ENCODE results near the gene ADAMTS14. TPM values are rescaled to one million over a fixed set of nuclear protein-coding genes. Genes with fewer than 3 reads are reported as not detected.

The ADAMTS14 gene
- total RNA-seq, 2 experiments from 2014 or later, result not detected

DNA sequence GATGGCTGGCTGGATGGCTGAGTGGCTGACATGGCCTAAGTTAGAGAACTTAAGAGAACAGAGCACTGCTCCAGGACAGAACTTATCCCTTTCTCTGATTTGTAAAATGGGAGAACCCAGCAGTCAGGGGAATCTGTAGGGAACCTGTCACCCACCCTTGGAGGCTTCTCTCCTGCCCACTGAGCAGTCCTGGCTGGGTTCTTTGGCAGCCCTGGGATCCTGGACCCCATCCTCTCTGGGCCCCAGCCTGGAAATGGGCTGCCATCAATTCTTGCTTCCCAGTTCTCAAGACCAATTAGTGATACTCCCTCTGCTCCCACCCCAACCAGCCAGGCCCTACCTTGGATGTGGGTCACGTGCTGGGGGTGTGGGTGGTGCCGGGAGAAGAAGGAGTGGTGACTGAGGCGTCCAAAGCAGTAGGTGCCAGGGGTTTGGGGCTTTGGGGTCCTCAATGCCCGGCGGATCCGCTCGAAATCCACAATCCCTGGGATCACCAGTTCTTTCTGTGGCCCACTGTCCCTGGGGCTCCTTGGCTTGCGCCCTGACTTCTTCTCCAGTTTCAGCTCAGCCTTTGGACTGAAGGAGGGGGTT lies 109.2 kb downstream of the ADAMTS14 start:
- Mint-ChIP-seq H3K27me3 (peaks cover 3% of the 10 kb centered on the region), H3K4me1 (peaks cover 9% of the 10 kb centered on the region), H3K4me3 (no peak overlapping the region), H3K9me3 (no peaks in the 10 kb centered on the region), H3K36me3 (ENCODE audit: low read depth) (no peaks in the 10 kb centered on the region), H3K27ac (no peak overlapping the region)
- ChIA-PET CTCF (interaction anchor here (0.6 to 1.3 kb wide), 5 partner anchors 17 to 96 kb away, joined by 3 read pairs; no protein-coding TSS in a partner anchor), POLR2A (no interaction called here)
- no peak for DNase-seq

DNA sequence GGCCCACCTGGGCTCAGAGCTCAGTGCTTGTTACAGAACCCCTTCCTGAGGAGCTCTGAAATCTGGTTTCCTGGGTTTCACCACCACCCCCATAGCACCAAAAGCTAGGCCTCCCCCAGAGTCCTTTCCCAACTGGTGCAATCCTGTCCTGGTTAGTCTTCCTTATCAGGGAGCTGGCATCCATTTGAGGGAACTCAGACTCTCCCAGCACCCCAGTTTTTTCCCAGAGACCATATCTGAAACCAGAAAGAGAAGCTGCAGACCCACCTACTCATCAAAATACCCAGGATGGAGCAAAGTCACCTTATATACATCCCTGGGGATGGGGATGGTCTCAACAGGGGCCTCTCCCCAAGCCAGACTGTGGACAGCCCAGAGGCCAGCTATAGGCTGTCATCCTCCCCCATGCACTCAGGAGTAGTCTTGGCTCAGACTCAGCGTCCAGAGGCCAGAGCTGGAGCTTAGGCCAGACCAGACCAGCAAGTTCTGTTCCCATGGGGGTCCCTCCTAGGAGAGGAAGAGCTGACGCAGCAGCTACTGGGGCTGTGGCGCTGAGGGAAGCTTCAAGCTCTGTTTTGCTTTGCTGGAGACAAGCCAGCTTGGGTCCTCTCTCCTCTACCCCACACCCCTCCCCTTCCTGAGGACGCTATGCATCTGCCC lies 109.9 kb downstream of the ADAMTS14 start:
- POLR2A ChIA-PET, result no interaction called here
- Mint-ChIP-seq H3K36me3 (ENCODE audit: low read depth) (no peaks in the 10 kb centered on the region), H3K27me3 (peaks cover 3% of the 10 kb centered on the region), H3K4me1 (peaks cover 15% of the 10 kb centered on the region), H3K4me3 (no peak overlapping the region), H3K27ac (no peak overlapping the region), H3K9me3 (no peaks in the 10 kb centered on the region)
- DNase-seq, result no peak
- CTCF ChIA-PET, result interaction anchor here (0.6 to 1.3 kb wide), 4 partner anchors 23 to 95 kb away, joined by 3 read pairs; no protein-coding TSS in a partner anchor

DNA sequence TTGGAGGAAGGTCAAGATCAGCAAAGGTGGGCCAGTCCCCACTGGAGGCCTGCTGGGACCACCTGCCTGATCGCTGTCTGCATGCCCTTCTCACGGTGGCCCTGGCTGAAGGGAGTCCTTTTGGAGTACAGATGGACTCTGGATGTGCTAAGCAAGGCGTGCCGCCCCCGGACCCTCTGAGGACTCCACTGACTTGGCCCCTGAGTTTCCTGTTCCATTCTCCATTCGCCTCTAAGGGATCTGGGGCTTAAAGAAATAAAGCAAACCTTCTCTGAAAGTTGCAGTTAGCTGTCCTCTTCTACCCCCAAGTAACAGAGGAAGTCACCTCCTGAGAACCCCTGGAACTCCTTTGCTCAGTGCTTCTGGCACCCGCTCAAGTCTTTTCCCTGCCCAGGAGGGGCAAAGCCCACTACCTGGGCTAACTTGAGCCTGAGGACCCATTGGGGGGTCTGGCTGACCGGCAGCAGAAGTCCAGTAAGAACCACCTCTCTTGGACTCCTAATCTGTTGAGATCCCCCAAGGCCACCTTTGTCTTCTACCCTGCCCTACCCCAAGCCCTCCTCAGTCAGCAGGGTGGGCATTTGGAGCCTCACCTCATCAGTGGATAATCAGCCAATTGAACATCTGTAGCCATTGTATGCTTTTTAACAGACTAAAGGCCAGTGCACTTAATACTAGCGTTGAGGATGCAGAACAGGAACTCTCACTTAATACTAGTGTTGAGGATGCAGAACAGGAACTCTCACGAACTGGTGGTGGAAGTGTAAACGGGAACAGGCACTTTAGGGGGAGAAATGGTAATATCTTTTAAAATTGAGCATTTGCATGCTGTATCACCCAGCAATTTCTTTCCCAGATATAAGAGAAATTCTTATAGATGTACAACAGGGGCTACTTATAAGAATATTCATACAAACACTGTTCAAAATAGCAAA lies 110.7 kb downstream of the ADAMTS14 start:
- CTCF ChIA-PET, result interaction anchor here (1.1 kb wide), 1 partner anchor 94 kb away, joined by 3 read pairs; no protein-coding TSS in a partner anchor
- Mint-ChIP-seq H3K9me3 (no peaks in the 10 kb centered on the region), H3K36me3 (ENCODE audit: low read depth) (no peaks in the 10 kb centered on the region), H3K4me3 (no peak overlapping the region), H3K27ac (no peak overlapping the region), H3K4me1 (peaks cover 15% of the 10 kb centered on the region), H3K27me3 (peaks cover 6% of the 10 kb centered on the region)
- POLR2A ChIA-PET, result no interaction called here
- DNase-seq, result no peak

DNA sequence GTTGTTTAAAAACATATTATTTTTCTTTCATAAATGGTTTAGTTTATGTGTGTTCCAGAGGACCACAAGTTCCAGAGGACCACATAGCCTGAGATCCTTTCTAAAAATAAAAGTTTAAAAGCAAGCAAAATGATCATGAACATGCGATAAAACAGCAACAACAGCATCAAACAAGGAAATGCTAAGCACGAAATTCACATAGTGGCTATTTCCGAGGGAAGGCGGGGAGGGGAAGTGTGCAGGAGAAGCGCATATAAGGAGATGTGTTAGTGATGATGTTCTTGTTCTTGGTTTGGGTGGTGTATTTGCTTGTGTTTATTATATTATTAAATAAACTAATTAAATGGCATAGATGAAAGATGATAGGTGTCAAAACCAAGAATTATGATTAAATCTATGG lies 111.7 kb downstream of the ADAMTS14 start:
- Mint-ChIP-seq H3K27me3 (peaks cover 13% of the 10 kb centered on the region), H3K36me3 (ENCODE audit: low read depth) (no peaks in the 10 kb centered on the region), H3K27ac (no peak overlapping the region), H3K9me3 (no peaks in the 10 kb centered on the region), H3K4me3 (no peak overlapping the region), H3K4me1 (peaks cover 15% of the 10 kb centered on the region)
- DNase-seq, result no peak
- CTCF ChIA-PET, result no interaction called here
- POLR2A ChIA-PET, result no interaction called here

DNA sequence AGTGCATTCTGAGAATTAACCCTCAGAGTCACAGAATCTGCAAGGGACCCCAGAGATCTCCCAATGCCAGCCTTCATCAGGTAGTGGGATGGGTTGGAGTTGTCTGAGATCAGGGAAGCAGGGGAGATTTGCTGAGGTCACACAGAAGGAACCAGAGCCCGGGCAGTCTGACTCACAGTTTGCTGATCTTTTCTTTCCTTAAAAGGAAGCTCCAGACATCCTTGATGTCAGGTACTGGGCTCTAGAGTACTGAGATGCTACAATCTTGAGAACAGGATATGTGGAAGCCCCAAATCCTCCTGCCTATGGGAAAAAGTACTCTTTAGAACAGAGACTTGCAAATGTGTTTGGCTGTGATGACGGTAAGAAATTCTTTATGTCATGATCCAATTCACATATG lies 112.2 kb downstream of the ADAMTS14 start:
- H3K27me3 Mint-ChIP-seq, result peaks cover 17% of the 10 kb centered on the region
- no peak overlapping the region for H3K27ac Mint-ChIP-seq
- DNase-seq, result no peak
- H3K4me1 Mint-ChIP-seq, result peaks cover 15% of the 10 kb centered on the region
- no peak overlapping the region for H3K4me3 Mint-ChIP-seq
- H3K36me3 Mint-ChIP-seq (ENCODE audit: low read depth), result no peaks in the 10 kb centered on the region
- ChIA-PET POLR2A (no interaction called here), CTCF (no interaction called here)
- no peaks in the 10 kb centered on the region for H3K9me3 Mint-ChIP-seq

DNA sequence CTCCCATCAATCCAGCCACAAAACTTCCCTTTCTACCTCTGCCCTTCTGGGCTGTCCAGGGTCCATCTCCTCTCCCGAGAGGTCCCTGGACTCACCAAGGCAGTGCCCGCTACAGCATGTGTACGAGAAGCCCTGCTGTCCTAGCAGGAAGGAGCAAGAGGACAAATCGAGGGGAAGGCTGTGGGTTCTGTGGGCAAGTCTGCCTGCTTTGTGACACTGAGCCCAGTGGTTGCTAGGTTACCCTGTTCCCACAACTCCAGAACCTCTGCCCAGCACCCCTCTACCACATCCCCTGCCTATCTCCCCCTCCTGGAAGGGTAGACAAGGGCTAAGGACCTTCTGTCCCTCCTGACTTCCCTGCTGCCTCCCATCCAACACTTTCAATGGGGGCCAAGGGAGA lies 112.9 kb downstream of the ADAMTS14 start, which contains the start of gene TBATA:
Gene TBATA, minus strand, starts transcription at position 188 of the 400 bp plus-strand sequence. CDS start 1,998 bp downstream, outside the sequence.
- Mint-ChIP-seq H3K4me1 (peaks cover 15% of the 10 kb centered on the region), H3K36me3 (ENCODE audit: low read depth) (no peaks in the 10 kb centered on the region), H3K27me3 (peaks cover 18% of the 10 kb centered on the region), H3K4me3 (no peak within 1 kb of the TSS), H3K9me3 (no peaks in the 10 kb centered on the region), H3K27ac (no peak within 1 kb of the TSS)
- ChIA-PET CTCF (no interaction called here), POLR2A (no interaction called here)
- DNase-seq, result peak; percentile 14

DNA sequence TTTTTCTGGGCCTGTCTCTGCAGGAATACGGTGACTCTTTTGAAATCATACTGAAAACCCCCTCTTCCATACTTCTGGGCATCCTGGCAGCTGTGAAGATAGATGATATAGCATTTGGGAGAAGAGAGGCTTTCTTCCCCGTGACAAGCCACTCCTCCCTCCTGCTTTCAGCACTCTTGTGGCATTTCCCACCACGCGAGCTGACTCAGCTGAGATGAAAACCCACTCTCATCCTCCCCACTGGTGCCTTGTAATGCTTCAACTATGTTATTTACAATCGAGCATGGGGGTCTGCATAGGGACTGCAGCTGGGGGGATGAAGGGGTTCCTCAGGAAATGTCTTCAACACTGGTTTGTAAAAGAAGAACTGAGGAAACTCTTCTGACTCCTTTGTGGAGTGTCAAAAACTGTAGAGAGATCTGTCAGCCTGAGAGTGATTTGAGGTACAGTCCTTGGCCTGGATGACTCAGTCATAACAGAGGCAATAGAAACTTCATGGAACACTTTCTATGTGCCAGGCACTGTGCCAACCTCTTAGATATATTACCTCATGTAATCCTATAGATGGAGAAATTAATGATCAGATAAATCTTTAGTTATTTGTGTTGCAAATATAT lies 114.6 kb downstream of the ADAMTS14 start:
- Mint-ChIP-seq H3K4me3 (no peak overlapping the region), H3K36me3 (ENCODE audit: low read depth) (no peaks in the 10 kb centered on the region), H3K4me1 (peaks cover 19% of the 10 kb centered on the region), H3K27ac (no peak overlapping the region), H3K27me3 (peaks cover 31% of the 10 kb centered on the region), H3K9me3 (no peaks in the 10 kb centered on the region)
- no peak for DNase-seq
- ChIA-PET CTCF (interaction anchor here (1.2 to 1.3 kb wide), 2 partner anchors 15 to 45 kb away, joined by 3 read pairs; no protein-coding TSS in a partner anchor), POLR2A (no interaction called here)

DNA sequence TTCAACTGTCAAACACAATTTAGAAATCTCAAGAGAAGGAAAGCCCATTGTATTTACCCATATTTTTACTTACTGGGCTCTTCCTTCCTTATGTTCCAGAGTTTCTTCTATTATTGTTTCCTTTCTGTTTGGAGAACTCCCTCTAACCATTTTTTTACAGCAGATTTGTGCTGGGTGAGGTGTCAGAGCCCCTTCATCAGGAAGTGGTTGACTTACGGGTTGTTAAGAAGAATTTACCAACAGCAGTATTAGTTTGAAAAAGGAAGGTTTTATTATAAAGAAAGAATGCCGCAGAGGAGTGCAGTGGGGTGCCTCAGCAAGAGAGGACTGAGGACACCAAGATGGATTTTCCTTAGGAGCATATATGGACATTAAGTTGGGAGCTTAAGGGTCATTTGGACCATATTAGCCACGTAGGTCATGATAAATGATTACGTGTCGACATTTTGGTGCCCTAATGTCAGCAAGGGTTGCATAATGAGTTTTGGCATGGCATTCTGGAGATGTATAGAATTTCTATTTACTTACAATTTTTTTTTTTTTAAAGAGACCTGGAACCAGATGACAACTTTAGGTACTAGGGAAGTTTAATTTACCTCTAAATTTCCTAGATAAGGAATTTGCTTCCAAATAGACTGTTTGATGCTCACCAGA lies 119.2 kb downstream of the ADAMTS14 start:
- H3K27ac Mint-ChIP-seq, result no peak overlapping the region
- H3K9me3 Mint-ChIP-seq, result peaks cover under 1% of the 10 kb centered on the region
- no peak overlapping the region for H3K4me3 Mint-ChIP-seq
- peaks cover 10% of the 10 kb centered on the region for H3K4me1 Mint-ChIP-seq
- H3K27me3 Mint-ChIP-seq, result peaks cover 39% of the 10 kb centered on the region
- no peak for DNase-seq
- ChIA-PET POLR2A (no interaction called here), CTCF (interaction anchor here (0.5 kb wide), 1 partner anchor 216 kb away, joined by 3 read pairs; no protein-coding TSS in a partner anchor)
- H3K36me3 Mint-ChIP-seq (ENCODE audit: low read depth), result no peaks in the 10 kb centered on the region

DNA sequence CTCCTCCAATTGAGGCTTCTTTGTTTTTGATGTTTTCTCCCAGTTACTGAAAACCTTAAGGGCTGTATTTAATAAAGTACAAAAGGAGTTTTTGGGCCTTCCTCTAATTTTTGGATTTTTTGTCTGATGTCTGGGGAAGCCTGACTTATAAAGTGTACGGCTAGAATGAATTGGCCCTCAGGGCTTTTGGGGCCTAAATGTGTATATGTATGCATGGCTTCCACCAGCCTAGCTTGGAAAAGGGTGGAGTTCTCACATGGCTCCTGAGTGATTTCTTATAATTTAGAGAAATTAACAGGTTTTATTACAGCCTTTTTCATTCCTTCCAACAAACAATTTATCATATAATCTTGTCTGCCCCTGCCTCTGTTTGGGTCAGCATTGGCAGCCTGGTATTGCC lies 123.3 kb downstream of the ADAMTS14 start:
- H3K9me3 Mint-ChIP-seq, result peaks cover 5% of the 10 kb centered on the region
- H3K4me1 Mint-ChIP-seq, result peaks cover 1% of the 10 kb centered on the region
- no peaks in the 10 kb centered on the region for H3K36me3 Mint-ChIP-seq (ENCODE audit: low read depth)
- ChIA-PET POLR2A (no interaction called here), CTCF (no interaction called here)
- H3K27ac Mint-ChIP-seq, result no peak overlapping the region
- H3K4me3 Mint-ChIP-seq, result no peak overlapping the region
- DNase-seq, result no peak
- H3K27me3 Mint-ChIP-seq, result peaks cover 33% of the 10 kb centered on the region

DNA sequence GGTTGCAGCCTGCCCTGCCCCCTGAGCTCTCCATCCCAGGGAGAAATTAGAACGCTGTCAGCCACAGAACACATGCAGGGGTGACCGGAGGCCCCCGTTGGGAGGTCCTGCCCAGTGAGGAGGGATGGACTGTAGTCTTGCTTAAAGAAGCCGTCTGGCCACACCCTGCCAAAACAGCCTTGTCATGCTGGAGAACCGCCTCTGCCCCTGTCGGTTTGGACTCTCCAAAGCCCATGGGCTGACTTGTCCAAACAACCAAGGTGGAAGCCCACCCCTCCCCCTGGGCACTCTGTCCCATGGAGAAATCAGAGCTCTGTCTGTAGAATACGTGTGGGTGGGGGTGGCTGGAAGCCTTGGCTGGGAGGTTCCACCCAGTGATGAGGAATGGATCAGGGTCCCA lies 125.5 kb downstream of the ADAMTS14 start:
- Mint-ChIP-seq H3K36me3 (ENCODE audit: low read depth) (no peaks in the 10 kb centered on the region), H3K4me3 (no peak overlapping the region), H3K4me1 (no peaks in the 10 kb centered on the region), H3K9me3 (peaks cover 5% of the 10 kb centered on the region), H3K27ac (no peak overlapping the region), H3K27me3 (peaks cover 31% of the 10 kb centered on the region)
- POLR2A ChIA-PET, result no interaction called here
- no peak for DNase-seq
- CTCF ChIA-PET, result interaction anchor here (0.7 to 1.2 kb wide), 2 partner anchors 11 to 77 kb away, joined by 3 read pairs; no protein-coding TSS in a partner anchor

DNA sequence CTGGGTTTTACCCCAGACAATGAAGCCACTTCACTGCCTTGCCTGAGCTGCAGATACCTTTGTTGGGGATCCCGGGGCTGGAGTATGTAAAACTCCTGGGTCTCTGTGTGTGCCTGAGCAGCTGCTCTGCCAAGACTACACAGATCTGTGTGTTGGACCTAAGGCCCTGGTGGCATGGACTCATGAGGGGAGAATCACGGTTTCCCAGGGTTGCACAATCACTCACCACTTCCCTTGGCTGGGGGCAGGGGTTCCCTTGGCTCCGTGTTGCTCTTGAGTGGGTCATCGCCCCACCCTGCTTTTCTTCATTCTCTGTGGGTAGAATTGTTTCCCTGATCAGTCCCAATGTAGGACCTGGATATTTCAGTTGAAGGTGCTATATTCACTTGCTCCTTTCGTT lies 126.8 kb downstream of the ADAMTS14 start:
- H3K9me3 Mint-ChIP-seq, result peaks cover 5% of the 10 kb centered on the region
- DNase-seq, result no peak
- H3K27ac Mint-ChIP-seq, result no peak overlapping the region
- H3K27me3 Mint-ChIP-seq, result peaks cover 30% of the 10 kb centered on the region
- H3K36me3 Mint-ChIP-seq (ENCODE audit: low read depth), result no peaks in the 10 kb centered on the region
- POLR2A ChIA-PET, result no interaction called here
- H3K4me1 Mint-ChIP-seq, result no peaks in the 10 kb centered on the region
- no peak overlapping the region for H3K4me3 Mint-ChIP-seq
- CTCF ChIA-PET, result interaction anchor here (1.4 kb wide), 1 partner anchor 18 kb away, joined by 3 read pairs; no protein-coding TSS in a partner anchor

DNA sequence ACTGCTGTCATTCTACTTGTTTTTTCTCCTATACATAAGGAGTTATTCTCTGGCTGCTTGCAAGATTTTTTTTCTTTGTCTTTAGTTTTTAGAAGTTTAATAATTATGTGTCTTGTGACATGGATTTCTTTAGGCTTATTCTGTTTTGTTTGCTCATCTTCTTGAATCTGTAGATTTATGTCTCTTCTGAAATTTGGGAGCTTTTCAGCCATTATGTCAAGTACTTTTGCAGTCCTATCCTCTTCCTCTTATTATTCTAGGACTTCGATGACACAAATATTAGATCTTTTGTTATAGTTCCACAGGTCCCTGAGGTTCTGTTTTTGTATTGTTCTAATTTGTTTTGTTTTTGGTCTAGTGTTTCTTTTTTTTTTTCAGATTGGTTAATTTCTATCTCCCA lies 129.5 kb downstream of the ADAMTS14 start:
- CTCF ChIA-PET, result no interaction called here
- H3K27ac Mint-ChIP-seq, result no peak overlapping the region

More for the DNA sequence above, 129.5 kb downstream of the ADAMTS14 start:
- H3K27me3 Mint-ChIP-seq, result peaks cover 26% of the 10 kb centered on the region
- POLR2A ChIA-PET, result no interaction called here
- H3K4me3 Mint-ChIP-seq, result no peak overlapping the region
- H3K9me3 Mint-ChIP-seq, result peaks cover under 1% of the 10 kb centered on the region
- no peaks in the 10 kb centered on the region for H3K4me1 Mint-ChIP-seq
- DNase-seq, result no peak
- no peaks in the 10 kb centered on the region for H3K36me3 Mint-ChIP-seq (ENCODE audit: low read depth)
